HepG2 (cell line): ENCODE data around the gene EXOC3.

Experiments used
- BRCA1 ChIP-seq: sonication (generic); formaldehyde crosslinking; IDR thresholded peaks from 2 replicates; pipeline ENCODE4 v1.4.0; 2020; ENCODE audit warnings: missing genetic modification reagents
- HDAC2 ChIP-seq: sonication (generic); formaldehyde crosslinking; IDR thresholded peaks from 2 replicates; pipeline ENCODE4 v1.4.0; 2020; ENCODE audit warnings: missing genetic modification reagents
- HNF4G ChIP-seq, 2 experiments: sonication (generic) in 1 of 2; formaldehyde crosslinking in 1 of 2; IDR thresholded peaks; 2 replicates each; pipeline versions ENCODE4 v1.4.0 to v1.6.1; 2011 to 2020; ENCODE audit warnings: borderline replicate concordance in 2 of 2, low read depth in 2 of 2, mild to moderate bottlenecking in 2 of 2, low read length in 1 of 2, missing genetic modification reagents in 1 of 2, moderate library complexity in 1 of 2
- MXI1 ChIP-seq: IDR thresholded peaks from 3 replicates; pipeline ENCODE4 v1.6.1; 2012; ENCODE audit warnings: low read depth, low read length, inconsistent platforms, borderline replicate concordance
- NFE2L1 ChIP-seq: sonication (generic); formaldehyde crosslinking; IDR thresholded peaks from 2 replicates; pipeline ENCODE4 v1.4.0; 2020; ENCODE audit warnings: missing genetic modification reagents, mild to moderate bottlenecking, borderline replicate concordance
- NFE2L2 ChIP-seq: fragments of 150-350 bp; IDR thresholded peaks from 2 replicates; pipeline ENCODE4 v1.6.1; 2014; ENCODE audit warnings: low read length
- SMAD1 ChIP-seq: sonication (generic); formaldehyde crosslinking; IDR thresholded peaks from 2 replicates; pipeline ENCODE4 v1.4.0; 2020; ENCODE audit warnings: missing genetic modification reagents, low read depth, mild to moderate bottlenecking, borderline replicate concordance
- ZNF232 ChIP-seq: sonication (generic); formaldehyde crosslinking; IDR thresholded peaks from 2 replicates; pipeline ENCODE4 v1.4.0; 2020; ENCODE audit warnings: missing genetic modification reagents, borderline replicate concordance
- ZNF670 ChIP-seq: sonication (generic); formaldehyde crosslinking; IDR thresholded peaks from 2 replicates; pipeline ENCODE4 v1.8.0; 2022; ENCODE audit warnings: mild to moderate bottlenecking, missing genetic modification reagents, borderline replicate concordance
- TF ChIP-seq, protein P1 (sequence below): sonication (generic); formaldehyde crosslinking; IDR thresholded peaks from 2 replicates; pipeline ENCODE4 v1.5.1; 2020; ENCODE audit warnings: mild to moderate bottlenecking, missing genetic modification reagents, moderate library complexity
- TF ChIP-seq, protein P2 (sequence below): sonication (generic); formaldehyde crosslinking; IDR thresholded peaks from 2 replicates; pipeline ENCODE4 v1.5.0; 2020; ENCODE audit warnings: mild to moderate bottlenecking, missing genetic modification reagents, moderate library complexity
- TF ChIP-seq, protein P3 (sequence below): IDR thresholded peaks from 2 replicates; pipeline ENCODE4 v1.6.1; 2016; ENCODE audit warnings: missing compliant biosample characterization, missing genetic modification reagents, borderline replicate concordance

DNA sequence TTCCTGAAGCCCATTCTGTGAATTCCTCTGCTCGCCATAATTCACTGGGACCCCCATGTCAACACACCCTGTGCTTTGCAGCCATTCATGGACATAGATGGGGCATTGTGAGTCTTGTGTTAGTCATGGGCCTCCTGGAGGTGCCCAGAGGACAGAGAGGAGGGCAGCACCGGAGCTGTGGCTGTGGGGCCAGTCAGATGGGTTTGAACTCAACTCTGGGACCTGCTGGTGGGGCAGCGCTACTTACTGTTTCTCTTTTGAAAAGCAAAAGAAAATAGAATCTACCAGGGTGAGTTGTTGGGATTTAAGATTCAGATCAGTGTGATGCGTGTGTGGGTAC, 11.3 kb upstream of the EXOC3 start:
- TF ChIP-seq MXI1, result no peak
- no peak for TF ChIP-seq BRCA1
- TF ChIP-seq ZNF232 (CRISPR knock-in tag), result no peak
- TF ChIP-seq HNF4G (IDR thresholded peaks at IDR 0.05; ENCODE audit: borderline replicate concordance, low read depth, low read length), result no peak
- TF ChIP-seq HNF4G (CRISPR knock-in tag; IDR thresholded peaks at IDR 0.05; ENCODE audit: borderline replicate concordance, low read depth), result no peak
- no peak for TF ChIP-seq SMAD1 (CRISPR knock-in tag)
- TF ChIP-seq, protein P1, sequence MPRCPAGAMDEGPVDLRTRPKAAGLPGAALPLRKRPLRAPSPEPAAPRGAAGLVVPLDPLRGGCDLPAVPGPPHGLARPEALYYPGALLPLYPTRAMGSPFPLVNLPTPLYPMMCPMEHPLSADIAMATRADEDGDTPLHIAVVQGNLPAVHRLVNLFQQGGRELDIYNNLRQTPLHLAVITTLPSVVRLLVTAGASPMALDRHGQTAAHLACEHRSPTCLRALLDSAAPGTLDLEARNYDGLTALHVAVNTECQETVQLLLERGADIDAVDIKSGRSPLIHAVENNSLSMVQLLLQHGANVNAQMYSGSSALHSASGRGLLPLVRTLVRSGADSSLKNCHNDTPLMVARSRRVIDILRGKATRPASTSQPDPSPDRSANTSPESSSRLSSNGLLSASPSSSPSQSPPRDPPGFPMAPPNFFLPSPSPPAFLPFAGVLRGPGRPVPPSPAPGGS (CRISPR knock-in tag), result no peak
- no peak for TF ChIP-seq HDAC2 (CRISPR knock-in tag)
- TF ChIP-seq NFE2L1 (CRISPR knock-in tag), result no peak
- TF ChIP-seq ZNF670 (CRISPR knock-in tag), result no peak
- TF ChIP-seq, protein P2, sequence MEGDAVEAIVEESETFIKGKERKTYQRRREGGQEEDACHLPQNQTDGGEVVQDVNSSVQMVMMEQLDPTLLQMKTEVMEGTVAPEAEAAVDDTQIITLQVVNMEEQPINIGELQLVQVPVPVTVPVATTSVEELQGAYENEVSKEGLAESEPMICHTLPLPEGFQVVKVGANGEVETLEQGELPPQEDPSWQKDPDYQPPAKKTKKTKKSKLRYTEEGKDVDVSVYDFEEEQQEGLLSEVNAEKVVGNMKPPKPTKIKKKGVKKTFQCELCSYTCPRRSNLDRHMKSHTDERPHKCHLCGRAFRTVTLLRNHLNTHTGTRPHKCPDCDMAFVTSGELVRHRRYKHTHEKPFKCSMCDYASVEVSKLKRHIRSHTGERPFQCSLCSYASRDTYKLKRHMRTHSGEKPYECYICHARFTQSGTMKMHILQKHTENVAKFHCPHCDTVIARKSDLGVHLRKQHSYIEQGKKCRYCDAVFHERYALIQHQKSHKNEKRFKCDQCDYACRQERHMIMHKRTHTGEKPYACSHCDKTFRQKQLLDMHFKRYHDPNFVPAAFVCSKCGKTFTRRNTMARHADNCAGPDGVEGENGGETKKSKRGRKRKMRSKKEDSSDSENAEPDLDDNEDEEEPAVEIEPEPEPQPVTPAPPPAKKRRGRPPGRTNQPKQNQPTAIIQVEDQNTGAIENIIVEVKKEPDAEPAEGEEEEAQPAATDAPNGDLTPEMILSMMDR (CRISPR knock-in tag), result no peak
- no peak for TF ChIP-seq NFE2L2
- TF ChIP-seq, protein P3, sequence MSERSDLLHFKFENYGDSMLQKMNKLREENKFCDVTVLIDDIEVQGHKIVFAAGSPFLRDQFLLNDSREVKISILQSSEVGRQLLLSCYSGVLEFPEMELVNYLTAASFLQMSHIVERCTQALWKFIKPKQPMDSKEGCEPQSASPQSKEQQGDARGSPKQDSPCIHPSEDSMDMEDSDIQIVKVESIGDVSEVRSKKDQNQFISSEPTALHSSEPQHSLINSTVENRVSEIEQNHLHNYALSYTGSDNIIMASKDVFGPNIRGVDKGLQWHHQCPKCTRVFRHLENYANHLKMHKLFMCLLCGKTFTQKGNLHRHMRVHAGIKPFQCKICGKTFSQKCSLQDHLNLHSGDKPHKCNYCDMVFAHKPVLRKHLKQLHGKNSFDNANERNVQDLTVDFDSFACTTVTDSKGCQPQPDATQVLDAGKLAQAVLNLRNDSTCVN (CRISPR knock-in tag), result no peak
